ENCODE results near the gene HPCAL1.

The HPCAL1 gene

GRCh38 chr2:10428924-10429323 is 126.2 kb downstream of the HPCAL1 start:
- Histone ChIP-seq H2AFZ (ENCODE audit: low read length) (no peak overlapping the region), H4K20me1 (ENCODE audit: insufficient read depth, low read length, poor library complexity, severe bottlenecking) (no peaks in the 10 kb centered on the region), H3K9me2 (replicated peaks; ENCODE audit: low read depth, low read length) (no peaks in the 10 kb centered on the region), H3K4me1 (ENCODE audit: insufficient read depth, low read length, poor library complexity, severe bottlenecking) (no peaks in the 10 kb centered on the region), H3K27me3 (ENCODE audit: insufficient read depth, low read length, poor library complexity, severe bottlenecking) (no peaks in the 10 kb centered on the region), H3K9ac (ENCODE audit: low read depth, low read length, poor library complexity, severe bottlenecking) (no peak overlapping the region), H3K4me3 (ENCODE audit: low read length, poor library complexity, severe bottlenecking) (no peak overlapping the region), H3F3A (ENCODE audit: low read depth) (no peaks in the 10 kb centered on the region), H3K4me2 (ENCODE audit: low read depth, low read length, poor library complexity, severe bottlenecking) (no peak overlapping the region), H3K9me3 (ENCODE audit: insufficient read depth, low read depth, low read length) (no peaks in the 10 kb centered on the region), H3K36me3 (ENCODE audit: insufficient read depth, low read length) (peaks cover 29% of the 10 kb centered on the region; the same call in 1 of the 2 replicates), H3K79me2 (ENCODE audit: insufficient read depth, low read length) (no peaks in the 10 kb centered on the region)
- TF ChIP-seq EZH2phosphoT487 (IDR thresholded peaks at IDR 0.05; ENCODE audit: borderline replicate concordance) (no peak), CTCF (conservative IDR thresholded peaks at IDR 0.05; ENCODE audit: low read length) (no peak)

GRCh38 chr2:10430886-10431622 is 128.3 kb downstream of the HPCAL1 start:
- TF ChIP-seq EZH2phosphoT487 (IDR thresholded peaks at IDR 0.05; ENCODE audit: borderline replicate concordance) (no peak), CTCF (conservative IDR thresholded peaks at IDR 0.05; ENCODE audit: low read length) (no peak)
- Histone ChIP-seq H3K4me1 (ENCODE audit: insufficient read depth, low read length, poor library complexity, severe bottlenecking) (no peaks in the 10 kb centered on the region), H3K9me3 (ENCODE audit: insufficient read depth, low read depth, low read length) (no peaks in the 10 kb centered on the region), H3K79me2 (ENCODE audit: insufficient read depth, low read length) (no peaks in the 10 kb centered on the region), H3K36me3 (ENCODE audit: insufficient read depth, low read length) (peaks cover 11% of the 10 kb centered on the region; the same call in 1 of the 2 replicates), H4K20me1 (ENCODE audit: insufficient read depth, low read length, poor library complexity, severe bottlenecking) (no peaks in the 10 kb centered on the region), H3F3A (ENCODE audit: low read depth) (no peaks in the 10 kb centered on the region), H3K9ac (ENCODE audit: low read depth, low read length, poor library complexity, severe bottlenecking) (no peak overlapping the region), H3K4me2 (ENCODE audit: low read depth, low read length, poor library complexity, severe bottlenecking) (no peak overlapping the region), H3K27me3 (ENCODE audit: insufficient read depth, low read length, poor library complexity, severe bottlenecking) (no peaks in the 10 kb centered on the region), H3K9me2 (replicated peaks; ENCODE audit: low read depth, low read length) (no peaks in the 10 kb centered on the region), H2AFZ (ENCODE audit: low read length) (no peak overlapping the region), H3K4me3 (ENCODE audit: low read length, poor library complexity, severe bottlenecking) (no peak overlapping the region)

GRCh38 chr2:10431797-10432196 is 129.1 kb downstream of the HPCAL1 start:
- H3K36me3 ChIP-seq (ENCODE audit: insufficient read depth, low read length) = peaks cover 3% of the 10 kb centered on the region; the same call in 1 of the 2 replicates
- no peaks in the 10 kb centered on the region for H3K27me3 ChIP-seq (ENCODE audit: insufficient read depth, low read length, poor library complexity, severe bottlenecking)
- H3K4me2 ChIP-seq (ENCODE audit: low read depth, low read length, poor library complexity, severe bottlenecking) = no peak overlapping the region
- H3K9me2 ChIP-seq (replicated peaks; ENCODE audit: low read depth, low read length) = no peaks in the 10 kb centered on the region
- H3K4me3 ChIP-seq (ENCODE audit: low read length, poor library complexity, severe bottlenecking) = no peak overlapping the region
- no peaks in the 10 kb centered on the region for H3K4me1 ChIP-seq (ENCODE audit: insufficient read depth, low read length, poor library complexity, severe bottlenecking)
- no peaks in the 10 kb centered on the region for H3K79me2 ChIP-seq (ENCODE audit: insufficient read depth, low read length)
- no peak overlapping the region for H2AFZ ChIP-seq (ENCODE audit: low read length)
- H3F3A ChIP-seq (ENCODE audit: low read depth) = no peaks in the 10 kb centered on the region
- TF ChIP-seq EZH2phosphoT487 (IDR thresholded peaks at IDR 0.05; ENCODE audit: borderline replicate concordance) (no peak), CTCF (conservative IDR thresholded peaks at IDR 0.05; ENCODE audit: low read length) (no peak)
- H4K20me1 ChIP-seq (ENCODE audit: insufficient read depth, low read length, poor library complexity, severe bottlenecking) = no peaks in the 10 kb centered on the region
- no peak overlapping the region for H3K9ac ChIP-seq (ENCODE audit: low read depth, low read length, poor library complexity, severe bottlenecking)
- H3K9me3 ChIP-seq (ENCODE audit: insufficient read depth, low read depth, low read length) = no peaks in the 10 kb centered on the region

Data from Loucy (cell line).